ENCODE data around the gene PRELID1.

Gene PRELID1

DNA sequence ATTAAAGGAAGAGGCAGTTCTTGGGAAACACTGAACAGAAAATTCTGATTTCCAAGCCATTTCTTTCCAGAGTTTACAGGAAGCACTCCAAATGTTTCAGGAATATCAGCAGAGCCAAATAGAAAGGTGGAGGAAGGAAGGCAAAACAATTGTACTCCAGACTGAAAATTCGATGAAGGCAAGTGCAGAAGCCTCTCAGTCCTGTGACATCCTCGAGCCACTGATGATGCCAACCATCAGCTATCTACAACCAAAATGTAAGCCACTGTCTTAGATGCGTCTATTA lies 45.7 kb downstream of the PRELID1 start:
- Histone ChIP-seq H3K9me3 (ENCODE audit: severe bottlenecking) (no peaks in the 10 kb centered on the region), H3K27ac (no peak overlapping the region), H3K27me3 (ENCODE audit: insufficient read depth, low read depth, severe bottlenecking) (no peaks in the 10 kb centered on the region), H3K36me3 (no peaks in the 10 kb centered on the region; the same call in 1 of the 2 replicates), H3K4me3 (ENCODE audit: low read depth, low read length) (no peak overlapping the region)
- DNase-seq = no peak
- TF ChIP-seq, protein P1, sequence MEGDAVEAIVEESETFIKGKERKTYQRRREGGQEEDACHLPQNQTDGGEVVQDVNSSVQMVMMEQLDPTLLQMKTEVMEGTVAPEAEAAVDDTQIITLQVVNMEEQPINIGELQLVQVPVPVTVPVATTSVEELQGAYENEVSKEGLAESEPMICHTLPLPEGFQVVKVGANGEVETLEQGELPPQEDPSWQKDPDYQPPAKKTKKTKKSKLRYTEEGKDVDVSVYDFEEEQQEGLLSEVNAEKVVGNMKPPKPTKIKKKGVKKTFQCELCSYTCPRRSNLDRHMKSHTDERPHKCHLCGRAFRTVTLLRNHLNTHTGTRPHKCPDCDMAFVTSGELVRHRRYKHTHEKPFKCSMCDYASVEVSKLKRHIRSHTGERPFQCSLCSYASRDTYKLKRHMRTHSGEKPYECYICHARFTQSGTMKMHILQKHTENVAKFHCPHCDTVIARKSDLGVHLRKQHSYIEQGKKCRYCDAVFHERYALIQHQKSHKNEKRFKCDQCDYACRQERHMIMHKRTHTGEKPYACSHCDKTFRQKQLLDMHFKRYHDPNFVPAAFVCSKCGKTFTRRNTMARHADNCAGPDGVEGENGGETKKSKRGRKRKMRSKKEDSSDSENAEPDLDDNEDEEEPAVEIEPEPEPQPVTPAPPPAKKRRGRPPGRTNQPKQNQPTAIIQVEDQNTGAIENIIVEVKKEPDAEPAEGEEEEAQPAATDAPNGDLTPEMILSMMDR (IDR thresholded peaks at IDR 0.05; ENCODE audit: low read depth, low read length) = no peak

DNA sequence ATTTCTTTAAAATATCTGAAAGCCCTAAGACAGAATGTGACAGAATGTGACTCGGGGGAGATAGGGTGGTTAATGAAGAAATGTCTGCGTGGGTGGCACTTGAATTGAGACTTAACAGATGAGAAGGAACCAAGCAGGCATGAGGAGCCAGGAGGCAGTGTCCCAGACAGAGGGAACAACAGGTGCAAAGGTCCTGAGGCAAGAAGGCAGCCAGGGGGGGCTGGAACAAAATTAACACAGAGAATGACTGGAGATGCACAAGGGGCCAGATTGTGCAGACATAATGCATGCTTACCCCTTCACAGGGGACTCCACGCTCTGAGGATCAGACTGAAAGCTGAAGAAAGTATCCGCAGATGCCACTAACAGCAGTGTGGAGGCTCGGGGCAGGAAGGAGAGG lies 46.2 kb downstream of the PRELID1 start:
- no peak overlapping the region for H3K4me3 ChIP-seq (ENCODE audit: low read depth, low read length)

DNA sequence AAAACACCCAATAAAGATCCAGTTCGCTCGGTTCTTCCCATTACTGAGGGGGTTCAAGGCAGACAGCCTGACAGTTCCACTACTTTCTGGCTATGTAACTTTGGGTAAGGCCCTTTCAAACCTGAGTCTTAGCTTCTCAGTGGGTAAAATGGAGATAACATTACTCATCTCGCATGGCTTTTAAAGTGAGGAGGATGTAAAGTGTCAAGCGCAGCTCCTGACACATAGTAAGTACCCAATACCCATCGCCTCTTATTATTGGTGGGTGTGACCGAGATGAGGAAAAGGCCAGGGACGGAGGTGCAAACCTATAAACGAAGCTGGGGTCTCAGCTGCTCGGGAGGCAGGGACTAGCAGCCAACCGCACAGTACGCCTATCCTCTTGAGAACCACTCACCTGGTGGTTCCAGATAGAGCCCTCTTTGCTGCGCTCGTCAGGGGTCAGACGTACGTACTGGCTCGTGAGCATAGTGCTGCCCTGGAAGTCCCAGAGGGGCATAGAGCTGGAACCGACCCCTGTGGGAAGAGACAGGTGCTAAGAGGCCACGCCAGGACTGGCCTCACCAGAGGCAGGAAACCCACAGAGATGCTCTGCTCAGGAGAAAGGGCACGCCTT lies 47.3 kb downstream of the PRELID1 start:
- H3K4me3 ChIP-seq (ENCODE audit: low read depth, low read length) = peak overlapping the region; percentile 93
- H3K27me3 ChIP-seq (ENCODE audit: insufficient read depth, low read depth, severe bottlenecking) = no peaks in the 10 kb centered on the region
- H3K27ac ChIP-seq = peak overlapping the region; percentile 86
- H3K9me3 ChIP-seq (ENCODE audit: severe bottlenecking) = no peaks in the 10 kb centered on the region
- no peaks in the 10 kb centered on the region; the same call in 1 of the 2 replicates for H3K36me3 ChIP-seq
- DNase-seq = no peak
- TF ChIP-seq, protein P1 (IDR thresholded peaks at IDR 0.05; ENCODE audit: low read depth, low read length) = no peak

More for the DNA sequence above, 46.2 kb downstream of the PRELID1 start:
- H3K27ac ChIP-seq = no peak overlapping the region
- no peaks in the 10 kb centered on the region for H3K9me3 ChIP-seq (ENCODE audit: severe bottlenecking)
- no peak for DNase-seq
- no peaks in the 10 kb centered on the region; the same call in 1 of the 2 replicates for H3K36me3 ChIP-seq
- H3K27me3 ChIP-seq (ENCODE audit: insufficient read depth, low read depth, severe bottlenecking) = no peaks in the 10 kb centered on the region
- TF ChIP-seq, protein P1 (IDR thresholded peaks at IDR 0.05; ENCODE audit: low read depth, low read length) = no peak

DNA sequence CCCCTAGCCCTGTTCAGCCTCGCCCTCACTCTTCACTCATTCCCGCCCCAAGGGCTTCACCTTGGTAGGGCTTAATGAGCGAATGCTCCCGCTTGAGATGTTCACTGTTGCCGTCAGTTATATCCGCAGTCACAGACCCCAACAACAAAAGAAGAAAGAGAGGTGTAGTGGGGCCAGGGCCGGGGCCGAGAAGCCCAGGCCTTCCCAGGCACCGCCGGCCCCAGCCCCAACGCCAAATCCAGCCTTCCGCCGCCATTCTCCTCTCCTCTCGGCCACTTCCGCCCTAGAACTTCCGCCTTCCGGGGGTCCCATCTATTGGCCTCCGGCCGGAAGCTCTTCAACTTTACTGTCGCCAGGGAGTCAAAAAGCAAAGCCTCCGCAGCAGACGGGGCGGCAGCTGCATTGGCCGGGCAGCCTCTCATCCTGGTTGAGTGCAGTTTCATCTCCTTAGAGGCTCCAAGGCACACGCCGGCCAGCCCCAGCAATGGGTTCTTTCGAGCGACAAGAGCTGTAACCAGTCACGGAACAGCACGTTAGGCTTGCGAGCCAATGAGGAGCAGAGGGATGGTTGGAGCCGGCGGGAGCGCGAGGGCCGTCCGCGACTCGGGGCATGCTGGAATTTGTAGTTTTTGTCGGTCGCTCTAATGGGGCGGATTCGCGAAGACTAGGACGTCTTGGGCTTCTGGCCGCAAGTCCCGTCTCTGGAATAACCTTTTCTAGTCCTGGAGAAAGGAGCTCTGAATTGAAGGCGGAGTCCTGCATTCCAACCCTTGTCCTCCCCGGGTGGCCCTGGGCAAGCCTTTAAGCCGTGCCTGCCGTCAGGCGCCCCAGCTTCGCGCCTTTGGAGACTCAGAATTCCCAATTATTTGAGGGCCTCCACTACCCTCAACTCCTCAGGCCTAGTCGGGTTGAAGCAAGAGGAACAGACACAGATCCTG lies 48.1 kb downstream of the PRELID1 start, which contains the start of gene LMAN2:
TSS of gene LMAN2 (minus strand) at position 277 of the 938 bp plus-strand sequence. CDS start at position 256, 21 bp downstream.
- no peaks in the 10 kb centered on the region; the same call in 1 of the 2 replicates for H3K36me3 ChIP-seq
- TF ChIP-seq, protein P1 (IDR thresholded peaks at IDR 0.05; ENCODE audit: low read depth, low read length) = no peak
- H3K9me3 ChIP-seq (ENCODE audit: severe bottlenecking) = no peaks in the 10 kb centered on the region
- H3K4me3 ChIP-seq (ENCODE audit: low read depth, low read length) = peak within 1 kb of the TSS; percentile 93
- peak within 1 kb of the TSS; percentile 86 for H3K27ac ChIP-seq
- H3K27me3 ChIP-seq (ENCODE audit: insufficient read depth, low read depth, severe bottlenecking) = no peaks in the 10 kb centered on the region
- DNase-seq = peak; percentile 84

DNA sequence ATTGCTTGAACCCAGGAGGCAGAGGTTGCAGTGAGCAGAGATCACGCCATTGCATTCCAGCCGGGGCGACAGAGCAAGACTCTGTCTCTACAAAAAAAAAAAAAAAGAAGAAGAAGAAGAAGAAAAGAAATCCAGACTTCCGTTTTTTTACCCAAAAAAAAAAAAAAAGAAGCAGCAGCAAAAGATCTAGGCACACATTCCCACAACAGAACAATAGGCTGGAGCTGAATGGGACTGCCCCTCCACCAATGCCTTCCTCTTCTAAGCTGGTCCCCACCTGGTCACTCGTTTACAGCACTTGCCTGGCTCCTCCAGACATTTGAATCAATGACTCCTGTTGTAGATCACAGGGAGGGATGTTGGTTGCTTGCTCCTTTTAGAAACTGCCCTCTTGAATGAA lies 49.5 kb downstream of the PRELID1 start:
- TF ChIP-seq, protein P1 (IDR thresholded peaks at IDR 0.05; ENCODE audit: low read depth, low read length) = no peak
- H3K27me3 ChIP-seq (ENCODE audit: insufficient read depth, low read depth, severe bottlenecking) = no peaks in the 10 kb centered on the region
- DNase-seq = no peak
- no peak overlapping the region for H3K27ac ChIP-seq
- no peaks in the 10 kb centered on the region; the same call in 1 of the 2 replicates for H3K36me3 ChIP-seq
- no peak overlapping the region for H3K4me3 ChIP-seq (ENCODE audit: low read depth, low read length)
- no peaks in the 10 kb centered on the region for H3K9me3 ChIP-seq (ENCODE audit: severe bottlenecking)
